AG04449 (cell line): ENCODE data around the gene CHSY3.

ENCODE experiments used
- CTCF ChIA-PET: fragments of 350-600 bp; formaldehyde crosslinking; extraction: SDS; loops from one replicate; lab custom pipeline; 2021; ENCODE audit warnings: antibody characterized with exemption; lab: Yijun Ruan, JAX
- POLR2A ChIA-PET: fragments of 400-600, 350-600 bp; formaldehyde crosslinking; extraction: SDS; loops from one replicate; lab custom pipeline; 2020; ENCODE audit warnings: antibody characterized with exemption, inconsistent platforms; lab: Yijun Ruan, JAX
- DNase-seq: peaks from one replicate; pipeline ENCODE4 v3.0.0-alpha.2; 2010; ENCODE audit warnings: low read depth, low spot score
- H3K4me3 ChIP-seq: 2 replicates; pipeline ENCODE4 v1.5.1; 2011; ENCODE audit warnings: low read depth, mild to moderate bottlenecking, control low read depth, low read length
- TF ChIP-seq, protein P1 (sequence below): IDR thresholded peaks from one replicate; pipeline ENCODE4 v1.5.1; 2011; ENCODE audit warnings: mild to moderate bottlenecking, moderate library complexity, low read length, control low read depth, inconsistent platforms; ENCODE audit not compliant: insufficient read depth; ENCODE audit errors: missing control alignments

Gene CHSY3

DNA sequence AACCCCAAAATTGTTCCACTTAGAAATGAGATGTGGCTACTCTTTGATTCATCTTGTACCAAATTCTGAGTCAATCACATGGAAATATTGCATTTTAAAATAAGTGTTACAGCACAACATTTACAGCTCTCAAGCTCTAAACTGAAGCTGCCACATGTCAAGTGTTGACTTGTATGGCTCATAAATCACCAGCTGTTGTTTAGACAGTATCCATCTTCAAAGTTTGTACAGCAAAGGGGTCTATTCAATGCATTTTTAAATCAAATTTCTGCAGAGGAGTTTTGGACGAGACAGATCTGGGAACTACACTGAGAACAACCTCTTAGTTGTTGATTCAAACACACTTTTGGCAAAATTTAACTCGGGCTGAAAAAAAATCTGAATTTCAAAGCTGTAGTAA lies 31.4 kb downstream of the CHSY3 start:
- ChIA-PET CTCF (no interaction called here), POLR2A (no interaction called here)
- DNase-seq = no peak
- TF ChIP-seq, protein P1, sequence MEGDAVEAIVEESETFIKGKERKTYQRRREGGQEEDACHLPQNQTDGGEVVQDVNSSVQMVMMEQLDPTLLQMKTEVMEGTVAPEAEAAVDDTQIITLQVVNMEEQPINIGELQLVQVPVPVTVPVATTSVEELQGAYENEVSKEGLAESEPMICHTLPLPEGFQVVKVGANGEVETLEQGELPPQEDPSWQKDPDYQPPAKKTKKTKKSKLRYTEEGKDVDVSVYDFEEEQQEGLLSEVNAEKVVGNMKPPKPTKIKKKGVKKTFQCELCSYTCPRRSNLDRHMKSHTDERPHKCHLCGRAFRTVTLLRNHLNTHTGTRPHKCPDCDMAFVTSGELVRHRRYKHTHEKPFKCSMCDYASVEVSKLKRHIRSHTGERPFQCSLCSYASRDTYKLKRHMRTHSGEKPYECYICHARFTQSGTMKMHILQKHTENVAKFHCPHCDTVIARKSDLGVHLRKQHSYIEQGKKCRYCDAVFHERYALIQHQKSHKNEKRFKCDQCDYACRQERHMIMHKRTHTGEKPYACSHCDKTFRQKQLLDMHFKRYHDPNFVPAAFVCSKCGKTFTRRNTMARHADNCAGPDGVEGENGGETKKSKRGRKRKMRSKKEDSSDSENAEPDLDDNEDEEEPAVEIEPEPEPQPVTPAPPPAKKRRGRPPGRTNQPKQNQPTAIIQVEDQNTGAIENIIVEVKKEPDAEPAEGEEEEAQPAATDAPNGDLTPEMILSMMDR = no peak
- no peak overlapping the region for H3K4me3 ChIP-seq

GRCh38 chr5:129938077-129938476 lies 33.8 kb downstream of the CHSY3 start:
- POLR2A ChIA-PET = no interaction called here
- CTCF ChIA-PET = no interaction called here
- no peak for DNase-seq
- H3K4me3 ChIP-seq = no peak overlapping the region
- TF ChIP-seq, protein P1 = no peak

DNA sequence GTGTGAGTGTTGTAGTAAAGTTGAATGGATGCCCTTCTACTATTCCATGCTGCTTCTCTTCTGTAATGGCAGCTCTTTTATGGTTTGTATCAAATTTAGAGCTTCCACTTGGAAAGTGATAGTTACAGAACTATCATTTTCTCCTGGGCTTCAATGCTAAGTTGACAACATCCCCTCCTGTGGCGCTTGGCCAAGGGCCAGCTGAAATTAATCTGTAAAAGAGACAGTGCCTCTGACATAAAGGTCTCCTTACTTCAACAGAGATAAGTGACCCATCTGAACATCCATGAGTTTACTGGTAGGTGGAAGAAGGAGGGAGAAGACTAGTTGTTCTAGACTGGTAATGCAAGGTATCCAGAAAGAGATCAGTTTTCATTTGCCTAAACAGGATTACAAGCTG lies 39.7 kb downstream of the CHSY3 start:
- no peak for DNase-seq
- ChIA-PET POLR2A (no interaction called here), CTCF (interaction anchor here (0.7 to 1.5 kb wide), 2 partner anchors 13 to 181 kb away, joined by 3 read pairs; no protein-coding TSS in a partner anchor)
- TF ChIP-seq, protein P1 = no peak
- H3K4me3 ChIP-seq = no peak overlapping the region

DNA sequence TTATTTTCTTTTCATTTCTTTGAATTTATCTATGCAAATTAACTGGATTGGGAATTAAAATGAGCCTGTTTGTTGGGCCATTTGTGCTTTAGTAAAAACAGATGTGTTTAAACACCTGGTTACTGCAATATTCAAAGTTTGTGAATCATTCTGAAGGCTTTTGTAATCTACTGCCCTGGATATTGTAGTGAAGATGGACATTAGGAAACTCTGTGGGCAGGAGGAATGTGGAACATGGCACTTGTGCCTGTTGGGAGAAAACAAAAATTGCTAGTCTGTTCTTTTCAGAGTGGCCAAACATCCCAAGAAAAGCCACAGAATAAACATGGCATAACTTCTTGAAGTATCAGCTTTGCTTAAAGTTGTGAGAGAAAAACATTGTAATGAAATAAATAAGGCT lies 40.8 kb downstream of the CHSY3 start:
- DNase-seq = peak; percentile 26
- ChIA-PET CTCF (no interaction called here), POLR2A (no interaction called here)
- no peak overlapping the region for H3K4me3 ChIP-seq
- TF ChIP-seq, protein P1 = no peak

DNA sequence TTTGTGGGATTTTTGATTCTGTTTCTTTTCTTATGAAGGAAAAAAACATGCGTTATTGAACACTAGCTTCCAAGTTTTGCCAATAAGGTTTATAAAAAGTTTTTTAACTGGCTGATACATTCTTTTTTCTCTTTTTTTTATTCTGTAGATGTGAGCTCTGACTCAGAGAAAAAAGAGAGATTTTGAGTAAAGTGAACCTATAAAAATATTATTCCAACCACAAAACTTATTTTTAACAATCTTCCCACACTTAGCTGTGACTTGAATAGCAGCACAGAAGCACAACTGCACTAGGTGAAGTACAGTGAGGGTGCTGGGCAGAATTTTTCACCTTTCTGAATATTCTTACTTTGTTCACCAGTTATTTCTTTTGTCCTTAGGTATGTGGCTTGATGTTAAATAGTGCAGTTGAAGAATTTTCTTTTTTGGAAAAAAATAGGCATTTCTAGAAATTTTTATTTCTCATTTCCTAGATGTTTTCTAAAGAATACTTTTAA lies 41.6 kb downstream of the CHSY3 start:
- ChIA-PET POLR2A (no interaction called here), CTCF (no interaction called here)
- TF ChIP-seq, protein P1 = no peak
- DNase-seq = no peak
- H3K4me3 ChIP-seq = no peak overlapping the region

DNA sequence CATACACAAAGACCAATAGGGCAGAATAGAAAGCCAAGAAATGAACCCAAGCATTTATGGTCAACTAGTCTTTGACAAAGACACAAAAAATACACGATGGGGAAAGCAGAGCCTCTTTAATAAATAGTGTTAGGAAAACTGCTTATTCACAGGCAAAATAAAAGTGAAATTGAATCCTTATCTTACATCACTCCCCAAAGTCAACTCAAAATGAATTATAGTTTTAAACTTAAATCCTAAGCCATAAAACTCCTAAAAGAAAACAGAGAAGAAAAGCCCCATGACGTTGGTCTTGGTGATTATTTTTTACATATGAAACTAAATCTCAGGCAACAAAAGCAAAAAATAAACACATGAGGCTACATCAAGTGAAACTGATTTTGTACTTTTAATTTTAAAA lies 46.8 kb downstream of the CHSY3 start:
- TF ChIP-seq, protein P1 = no peak
- ChIA-PET CTCF (no interaction called here), POLR2A (no interaction called here)
- DNase-seq = no peak
- no peak overlapping the region for H3K4me3 ChIP-seq
